Measurements from ENCODE around the gene WWC2. TPM values are rescaled to one million over a fixed set of nuclear protein-coding genes. Genes with fewer than 3 reads are reported as not detected.

WWC2 gene
- total RNA-seq, 1 donor from 2014 or later, result 0.32 TPM

DNA sequence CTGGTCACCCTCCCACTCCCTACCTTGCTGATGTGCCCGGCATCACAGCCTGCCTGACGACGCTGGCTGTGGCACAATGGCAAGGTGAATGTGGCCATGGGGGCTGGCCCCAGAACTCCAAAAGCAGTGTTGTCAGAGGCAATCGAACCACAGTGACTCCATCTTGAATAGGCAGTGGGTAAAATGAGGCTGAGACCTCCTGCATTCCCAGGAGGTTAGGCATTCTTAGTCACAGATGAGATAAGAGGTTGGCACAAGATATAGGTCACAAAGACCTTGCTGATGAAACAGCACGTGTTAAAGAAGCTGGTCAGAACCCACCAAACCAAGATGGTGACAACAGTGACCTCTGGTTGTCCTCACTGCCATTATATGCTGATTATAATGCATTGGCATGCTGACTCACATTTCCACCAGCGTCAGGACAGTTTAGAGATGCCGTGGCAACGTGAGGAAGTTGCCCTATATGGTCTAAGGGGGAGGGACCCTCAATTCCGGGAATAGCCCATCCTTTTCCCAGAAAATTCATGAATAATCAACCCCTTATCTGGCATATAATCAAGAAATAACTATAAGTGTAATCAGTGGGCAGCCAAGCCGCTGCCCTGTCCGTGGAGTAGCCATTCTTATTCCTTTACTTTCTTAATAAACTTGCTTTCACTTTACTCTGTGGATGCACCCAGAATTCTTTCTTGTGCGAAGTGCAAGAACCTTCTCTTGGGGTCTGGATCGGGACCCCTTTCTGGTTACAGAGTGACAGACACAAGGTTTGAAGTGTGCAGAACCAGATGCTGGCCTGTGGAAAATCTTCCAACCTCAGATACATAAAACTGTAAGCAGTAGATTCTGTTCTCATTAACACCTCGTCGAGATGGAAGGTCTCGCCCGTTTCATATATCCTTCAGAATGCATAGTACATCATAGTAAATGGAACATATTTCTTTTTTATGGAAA, 249.9 kb downstream of the WWC2 start:
- intact Hi-C loops (cut with micrococcal nuclease), result no loop called here

DNA sequence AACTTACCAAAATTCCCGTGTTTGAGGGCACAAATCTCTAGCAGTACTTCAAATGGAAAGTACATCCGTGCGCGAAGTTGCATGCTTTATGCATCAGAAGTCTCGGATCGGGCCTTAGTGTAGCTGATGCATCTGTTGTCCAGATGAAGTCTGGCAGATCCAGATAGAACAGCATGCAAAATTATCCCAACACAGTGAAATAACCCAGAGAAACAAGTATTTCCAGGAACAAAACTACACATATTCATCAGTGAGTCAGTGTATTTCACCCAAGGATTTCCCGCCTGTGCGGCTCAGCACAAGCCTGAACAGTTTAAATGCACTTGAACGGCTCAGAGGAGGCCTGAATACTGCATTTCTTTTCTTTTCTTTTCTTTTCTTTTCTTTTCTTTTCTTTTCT, 250.6 kb downstream of the WWC2 start:
- intact Hi-C loops (cut with micrococcal nuclease), result no loop called here

DNA sequence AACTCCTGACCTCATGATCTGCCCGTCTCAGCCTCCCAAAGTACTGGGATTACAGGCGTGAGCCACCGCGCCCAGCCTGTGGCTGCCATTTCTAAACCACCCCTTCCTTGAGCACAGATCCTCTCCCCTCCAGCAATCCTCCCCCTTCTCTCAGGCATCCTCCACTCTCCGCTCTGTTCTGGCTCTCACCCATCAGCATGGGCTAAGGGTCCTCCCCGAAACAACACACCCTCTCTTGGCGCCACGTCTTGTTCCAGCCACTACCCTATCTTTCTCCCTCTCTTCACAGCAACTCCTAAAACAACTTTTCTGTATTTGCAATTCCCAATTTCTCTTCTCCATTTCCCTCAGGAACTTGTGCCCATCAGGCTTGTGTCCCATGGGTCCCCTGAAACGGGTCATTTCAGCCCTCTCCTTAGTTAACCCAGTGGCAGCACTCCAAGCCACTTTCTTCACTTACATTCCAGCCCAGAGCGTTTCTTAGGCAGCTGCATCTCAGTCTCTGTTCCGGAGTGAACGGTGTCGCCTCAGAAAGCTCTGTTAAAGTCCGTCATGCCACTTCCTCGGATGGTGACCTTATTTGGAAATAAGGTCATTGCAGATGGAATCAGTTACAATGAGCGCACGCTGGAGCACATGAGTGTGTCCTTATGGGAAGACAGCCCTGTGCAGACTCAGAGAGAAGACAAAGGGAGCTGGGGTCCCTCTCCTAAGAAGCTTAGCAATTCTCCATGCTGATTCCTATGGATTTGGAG, 251.4 kb downstream of the WWC2 start:
- intact Hi-C loops (cut with micrococcal nuclease), result no loop called here

DNA sequence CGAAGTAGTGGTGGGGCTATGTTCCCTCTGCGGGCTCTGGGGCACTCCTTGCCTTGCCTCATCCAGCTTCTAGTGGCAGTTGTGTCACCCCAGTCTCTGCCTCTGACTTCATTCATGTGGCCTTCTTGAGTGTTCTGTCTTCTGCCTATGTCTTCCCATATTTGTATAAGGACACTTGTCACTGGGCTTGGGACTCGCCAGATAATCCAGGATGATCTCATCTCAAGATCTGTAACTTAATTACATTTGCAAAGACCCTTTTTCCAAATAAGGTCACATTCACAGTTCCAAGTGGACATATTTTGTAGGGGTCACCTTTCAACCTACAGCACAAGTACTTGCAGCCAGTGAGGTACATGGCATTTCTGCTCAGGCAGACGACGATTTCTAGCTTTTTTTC, 253.5 kb downstream of the WWC2 start:
- intact Hi-C loops (cut with micrococcal nuclease), result no loop called here

DNA sequence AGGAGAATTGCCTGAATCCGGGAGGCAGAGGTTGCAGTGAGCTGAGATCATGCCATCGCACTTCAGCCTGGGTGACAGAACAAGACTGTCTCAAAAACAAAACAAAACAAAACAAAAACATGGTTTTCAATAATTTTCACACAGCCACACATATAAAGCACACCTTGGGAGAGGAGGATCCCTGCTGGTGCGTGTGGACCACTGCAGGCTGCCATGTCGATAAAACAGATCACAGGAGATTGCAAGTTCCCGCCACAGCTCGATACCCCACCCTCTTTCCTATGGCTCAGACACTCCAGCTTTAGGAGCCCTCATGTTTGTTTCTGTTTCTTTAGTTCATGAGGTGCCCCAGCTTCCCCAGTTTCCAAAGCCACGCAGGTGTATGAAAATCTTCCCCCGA, 254.5 kb downstream of the WWC2 start:
- intact Hi-C loops (cut with micrococcal nuclease), result no loop called here

DNA sequence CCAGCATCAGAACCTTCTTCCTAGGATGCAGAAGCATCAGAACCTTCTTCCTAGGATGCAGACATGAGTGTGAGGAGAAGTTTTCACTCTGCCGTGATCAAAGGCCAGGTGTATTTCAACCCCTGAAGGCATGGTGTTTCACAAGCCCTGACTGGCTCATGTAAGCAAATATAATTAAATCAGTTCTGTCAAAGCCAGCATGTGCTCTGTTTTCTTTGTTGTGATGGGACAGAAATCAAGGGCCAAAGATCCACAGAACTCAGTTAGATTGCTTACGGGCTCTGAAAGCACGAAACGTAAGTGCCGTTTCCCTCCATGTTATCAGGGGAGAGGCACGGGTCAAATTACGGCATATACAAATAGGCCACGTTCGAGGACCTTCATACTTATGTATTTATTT, 255.2 kb downstream of the WWC2 start:
- intact Hi-C loops (cut with micrococcal nuclease), result no loop called here

DNA sequence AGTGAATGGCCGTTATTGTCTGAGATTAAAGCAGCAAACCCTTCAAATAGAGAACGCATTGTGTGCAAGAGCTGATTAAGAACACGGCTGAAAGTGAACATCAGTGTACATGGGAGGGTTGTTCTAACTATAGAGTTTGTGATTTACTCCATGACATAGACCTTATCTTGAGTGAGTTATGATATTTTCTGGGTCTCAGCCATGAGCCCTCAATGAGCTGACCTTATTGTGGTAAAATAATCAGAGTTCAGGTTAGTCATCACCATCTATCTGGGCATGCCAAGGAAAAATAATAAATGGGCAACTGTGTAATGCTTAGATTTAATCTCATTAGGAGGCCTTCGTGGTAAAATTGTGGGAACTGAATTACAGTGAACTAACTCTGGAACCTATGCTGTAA, 256.3 kb downstream of the WWC2 start:
- intact Hi-C loops (cut with micrococcal nuclease), result no loop called here

DNA sequence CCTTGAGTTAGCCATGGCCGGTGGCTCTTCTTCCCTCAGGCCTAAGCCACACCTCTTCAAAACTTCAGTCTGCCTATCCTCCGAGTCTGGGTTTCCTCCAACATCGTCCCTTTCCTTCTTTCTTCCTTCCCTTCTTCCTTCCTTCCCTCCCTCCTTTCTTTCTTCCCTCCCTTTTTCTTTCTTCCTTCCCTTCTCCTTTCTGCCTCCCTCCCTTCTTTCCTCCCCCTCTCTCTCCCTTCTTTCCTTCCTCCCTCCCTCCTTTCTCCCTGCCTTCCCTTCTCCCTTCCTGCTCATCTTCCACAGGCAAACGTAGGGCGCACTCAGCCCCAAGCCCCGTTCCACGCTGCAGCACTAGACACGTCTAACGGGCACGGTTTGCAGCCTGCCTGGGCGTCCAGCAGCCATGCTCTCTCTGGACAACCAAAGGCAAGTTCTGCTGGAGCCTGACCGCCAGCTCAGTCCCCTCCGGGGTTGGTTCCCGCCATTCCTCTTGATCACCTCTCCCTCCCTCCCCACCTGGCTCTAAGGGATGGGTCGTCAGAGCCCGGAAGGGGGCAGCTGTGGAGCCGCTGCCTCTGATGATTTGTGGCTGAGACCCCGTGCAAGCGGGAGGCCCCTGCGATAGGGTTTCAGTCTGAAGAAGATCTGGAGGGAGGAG, 257.2 kb downstream of the WWC2 start:
- intact Hi-C loops (cut with micrococcal nuclease), result no loop called here

DNA sequence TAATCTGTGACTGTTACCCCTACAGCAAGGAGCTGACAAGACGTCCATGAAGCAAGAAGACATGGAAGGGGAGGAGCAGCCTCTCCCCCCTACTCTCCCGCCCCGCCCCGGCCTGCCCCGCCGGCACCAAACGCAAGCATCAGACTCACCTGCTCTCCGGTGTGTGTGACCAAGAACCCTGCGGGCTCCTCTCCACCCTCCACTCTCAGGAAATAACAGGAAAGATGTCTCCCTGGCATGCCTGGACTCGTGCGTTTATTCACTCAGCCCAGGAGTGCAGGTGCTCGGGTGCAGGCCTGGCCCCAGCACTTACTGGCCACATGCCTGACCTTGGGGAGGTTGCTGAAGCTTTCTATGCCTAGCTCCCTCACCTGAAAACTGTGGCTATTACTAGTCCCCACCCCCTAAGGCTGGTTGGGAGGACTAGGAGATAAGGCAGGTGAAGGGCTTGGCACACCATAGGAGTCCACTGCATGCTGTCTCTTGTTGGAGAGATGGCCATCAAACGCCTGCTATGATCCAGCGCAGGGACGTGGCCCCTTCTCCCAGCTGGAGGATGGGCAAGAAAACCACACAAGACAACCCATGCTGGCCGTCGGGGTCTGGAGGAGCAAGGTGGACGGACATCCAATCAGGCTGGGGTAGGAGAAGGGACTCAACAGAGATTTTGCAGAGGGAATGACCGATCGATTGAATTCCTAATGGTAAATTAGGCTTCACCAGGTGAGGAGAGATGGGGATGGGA, 258.0 kb downstream of the WWC2 start:
- intact Hi-C loops (cut with micrococcal nuclease), result no loop called here

DNA sequence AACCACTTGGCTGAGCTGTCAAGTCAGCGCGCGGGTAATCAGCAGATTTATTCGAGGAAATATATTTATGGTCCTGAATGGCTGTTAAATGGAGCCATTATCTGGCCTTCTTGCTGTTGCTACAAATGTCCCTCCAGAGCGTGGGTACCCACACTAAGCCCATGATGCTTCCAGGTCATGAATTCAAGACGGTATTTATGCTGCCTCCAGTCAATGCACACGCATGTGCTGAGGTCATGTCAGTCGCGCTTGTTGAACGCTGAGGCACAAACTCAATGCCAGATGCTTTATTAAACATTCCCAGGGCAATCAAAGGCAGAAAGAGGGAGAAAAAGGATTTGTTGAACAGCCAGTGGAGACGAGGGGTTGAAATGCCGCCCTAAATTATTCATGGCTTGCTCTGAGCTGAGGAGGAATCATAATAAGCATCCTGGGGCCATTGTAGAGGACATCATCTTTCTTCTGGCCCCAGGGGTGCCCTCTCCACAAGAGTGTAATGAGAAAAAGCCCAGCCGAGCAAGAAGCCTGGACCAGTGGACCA, 259.2 kb downstream of the WWC2 start:
- intact Hi-C loops (cut with micrococcal nuclease), result no loop called here

DNA sequence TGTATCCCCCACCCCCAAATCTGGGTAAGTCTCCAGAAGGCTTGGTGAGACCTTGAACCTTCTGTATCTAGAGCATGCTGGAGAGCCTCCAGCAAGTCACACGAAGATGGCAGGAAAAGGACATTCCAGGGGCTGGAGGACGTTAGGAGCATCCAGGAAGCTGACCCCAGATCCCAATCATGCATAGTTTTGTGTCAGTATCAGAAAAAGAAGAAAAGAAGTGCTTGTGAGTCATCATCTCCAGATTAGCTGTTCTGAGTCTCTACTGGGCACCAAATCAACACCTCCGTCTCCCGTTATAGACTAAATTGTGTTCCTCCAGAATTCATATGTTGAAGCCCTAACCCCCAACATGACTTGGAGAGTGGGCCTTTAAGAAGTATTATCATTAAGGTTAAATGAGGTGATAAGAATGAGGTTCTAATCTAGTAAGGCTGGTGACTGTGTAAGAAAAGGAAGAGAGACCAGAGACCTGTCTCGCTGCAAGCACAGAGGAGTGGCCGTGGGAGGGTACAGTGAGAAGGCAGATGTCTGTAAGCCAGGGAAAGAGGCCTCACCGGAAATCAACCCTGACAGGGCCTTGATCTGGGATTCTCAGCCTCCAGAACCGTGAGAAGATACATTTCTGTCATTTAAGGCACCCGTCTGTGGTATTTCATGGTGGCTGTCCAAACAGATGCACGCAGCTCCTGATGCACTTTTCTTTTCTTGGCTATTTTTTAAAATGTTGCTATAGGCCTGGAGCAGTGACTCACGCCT, 261.3 kb downstream of the WWC2 start:
- intact Hi-C loops (cut with micrococcal nuclease), result no loop called here

DNA sequence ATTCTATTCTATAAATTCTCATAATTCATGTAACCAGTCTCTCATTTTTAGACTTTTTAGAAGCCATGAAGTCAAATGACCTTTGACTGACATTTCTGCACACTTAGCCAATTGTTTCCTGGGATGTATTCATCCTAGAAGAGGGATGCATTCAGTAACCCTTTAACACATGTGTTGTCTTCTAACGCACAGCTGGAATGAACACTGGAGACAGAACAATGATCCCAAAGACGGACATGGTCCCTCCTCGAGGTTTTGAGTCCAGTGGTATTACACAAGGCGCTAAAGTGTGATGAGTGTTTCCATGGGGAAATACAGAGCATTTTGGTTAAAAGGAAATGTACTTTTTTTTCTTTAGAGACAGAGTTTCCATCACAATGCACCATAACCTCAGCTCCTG, 263.0 kb downstream of the WWC2 start:
- intact Hi-C loops (cut with micrococcal nuclease), result no loop called here

DNA sequence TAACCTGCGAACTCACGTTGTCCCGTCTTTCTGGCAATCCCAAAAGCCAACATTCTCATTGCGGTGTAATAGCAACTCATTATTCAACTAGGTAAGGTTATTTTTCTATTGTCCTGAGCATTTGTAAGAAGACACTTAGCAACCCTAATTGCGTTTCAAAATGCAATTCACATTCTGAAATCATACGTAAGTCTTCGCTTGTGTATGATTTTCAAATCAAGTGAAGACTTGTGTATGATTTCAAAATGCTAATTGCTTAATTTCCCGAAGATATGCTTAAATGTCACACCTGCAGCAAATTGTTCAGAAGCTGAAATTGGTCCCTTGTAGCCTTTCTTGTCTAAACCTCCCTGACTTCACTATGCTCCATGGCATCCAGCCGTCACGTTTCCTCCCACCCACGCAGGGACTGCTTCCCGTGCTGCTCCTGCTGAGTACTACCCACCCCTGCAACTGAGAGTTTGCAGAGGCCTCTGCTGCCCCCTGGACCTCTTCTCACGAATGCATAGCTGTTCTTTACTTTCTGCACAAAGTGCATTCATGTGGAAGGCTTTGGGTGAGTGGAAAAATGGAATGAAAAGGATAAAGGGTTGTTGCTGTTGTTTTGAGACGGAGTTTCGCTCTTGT, 264.0 kb downstream of the WWC2 start:
- intact Hi-C loops (cut with micrococcal nuclease), result no loop called here

DNA sequence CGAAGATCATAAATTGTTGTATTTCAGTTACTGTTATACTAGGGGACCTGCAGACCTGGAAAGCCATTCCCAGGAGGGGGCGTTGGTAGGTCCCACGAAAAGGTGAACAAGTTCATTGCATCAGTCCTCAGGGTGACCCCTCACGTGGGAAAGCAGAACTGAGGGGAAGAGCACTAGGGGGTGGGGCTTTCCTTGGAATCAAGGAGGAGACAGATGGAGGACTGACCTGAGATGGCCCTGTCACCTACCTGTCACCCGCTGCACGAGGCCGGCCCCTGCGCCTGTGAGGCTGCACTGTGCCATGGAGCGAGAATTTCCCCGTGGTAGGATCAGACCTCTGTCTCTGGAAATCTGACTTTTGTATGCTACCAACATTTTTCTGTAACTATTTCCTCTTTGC, 265.0 kb downstream of the WWC2 start:
- intact Hi-C loops (cut with micrococcal nuclease), result no loop called here

DNA sequence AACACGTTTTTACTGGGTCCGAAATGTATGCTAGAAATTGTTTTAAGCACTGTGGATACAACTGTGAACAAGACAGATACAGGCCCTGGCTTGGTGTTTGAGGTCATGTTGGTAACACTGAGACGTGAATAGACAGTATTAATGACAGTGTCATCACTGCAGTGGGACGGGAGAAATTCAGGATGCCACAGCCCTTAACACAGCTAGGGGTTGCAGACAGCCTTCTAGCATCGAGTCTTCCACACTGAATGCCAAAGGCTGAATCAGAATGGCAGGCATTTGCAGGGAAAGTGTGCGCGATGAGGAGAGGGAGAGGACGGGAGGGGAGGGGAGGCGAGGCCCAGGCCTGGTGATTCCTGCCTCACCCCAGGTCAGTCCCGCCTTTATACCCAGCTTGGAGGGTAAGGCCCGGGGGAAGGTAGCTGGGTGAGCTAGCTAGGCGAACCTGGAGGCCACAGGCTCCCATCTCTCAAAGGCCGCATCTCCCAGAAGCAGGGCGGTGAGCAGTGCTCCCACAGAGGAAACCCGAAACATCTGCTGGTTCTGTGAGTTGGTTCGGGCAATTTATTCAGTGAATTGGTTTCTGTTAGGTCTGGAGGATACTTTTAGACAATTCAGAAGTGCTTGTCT, 267.3 kb downstream of the WWC2 start:
- intact Hi-C loops (cut with micrococcal nuclease), result no loop called here

DNA sequence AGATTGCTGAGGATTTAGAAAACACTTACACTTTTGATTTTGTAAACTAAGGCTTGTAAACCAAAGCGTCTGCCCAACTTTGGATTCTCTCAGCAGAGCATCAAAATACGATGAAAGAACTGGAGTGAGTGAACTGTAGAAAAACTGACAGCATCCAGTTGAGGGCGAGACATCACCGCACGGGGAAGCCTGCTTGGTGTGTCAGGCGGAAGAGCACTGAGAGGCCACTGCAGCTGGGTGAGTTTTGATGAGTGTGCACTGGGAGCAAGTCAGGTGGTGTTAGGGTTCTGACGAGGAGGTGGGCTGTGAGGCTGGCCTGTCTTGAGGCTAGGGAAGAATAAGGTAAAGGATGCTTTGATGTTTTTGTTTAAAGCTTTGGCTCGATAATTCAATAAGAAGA, 270.0 kb downstream of the WWC2 start:
- intact Hi-C loops (cut with micrococcal nuclease), result no loop called here
